Uterus (tissue), 2 donors: ENCODE results near the gene ABHD12B.

ENCODE experiments used
- POLR2A ChIP-seq, 2 donors: fragments of 450-650 bp; IDR thresholded peaks; one replicate each; pipeline ENCODE4 v1.6.1; 2016; ENCODE audit warnings: antibody characterized with exemption in 2 of 2, mild to moderate bottlenecking in 1 of 2, moderate library complexity in 1 of 2
- TF ChIP-seq, protein P1 (sequence below), 4 experiments: fragments of 200-600 bp in 2 of 4; fragments of 450-650 bp in 2 of 4; sonication (generic) in 2 of 4; IDR thresholded peaks; one replicate each; pipeline ENCODE4 v1.5.1; 2016 to 2019; ENCODE audit warnings: antibody characterized with exemption in 4 of 4, mild to moderate bottlenecking in 2 of 4, moderate library complexity in 1 of 4

GRCh38 chr14:50828721-50829488 lies 42.9 kb upstream of the ABHD12B start:
- TF ChIP-seq, protein P1, sequence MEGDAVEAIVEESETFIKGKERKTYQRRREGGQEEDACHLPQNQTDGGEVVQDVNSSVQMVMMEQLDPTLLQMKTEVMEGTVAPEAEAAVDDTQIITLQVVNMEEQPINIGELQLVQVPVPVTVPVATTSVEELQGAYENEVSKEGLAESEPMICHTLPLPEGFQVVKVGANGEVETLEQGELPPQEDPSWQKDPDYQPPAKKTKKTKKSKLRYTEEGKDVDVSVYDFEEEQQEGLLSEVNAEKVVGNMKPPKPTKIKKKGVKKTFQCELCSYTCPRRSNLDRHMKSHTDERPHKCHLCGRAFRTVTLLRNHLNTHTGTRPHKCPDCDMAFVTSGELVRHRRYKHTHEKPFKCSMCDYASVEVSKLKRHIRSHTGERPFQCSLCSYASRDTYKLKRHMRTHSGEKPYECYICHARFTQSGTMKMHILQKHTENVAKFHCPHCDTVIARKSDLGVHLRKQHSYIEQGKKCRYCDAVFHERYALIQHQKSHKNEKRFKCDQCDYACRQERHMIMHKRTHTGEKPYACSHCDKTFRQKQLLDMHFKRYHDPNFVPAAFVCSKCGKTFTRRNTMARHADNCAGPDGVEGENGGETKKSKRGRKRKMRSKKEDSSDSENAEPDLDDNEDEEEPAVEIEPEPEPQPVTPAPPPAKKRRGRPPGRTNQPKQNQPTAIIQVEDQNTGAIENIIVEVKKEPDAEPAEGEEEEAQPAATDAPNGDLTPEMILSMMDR (IDR thresholded peaks at IDR 0.05), result no peak
- no peak for TF ChIP-seq POLR2A (IDR thresholded peaks at IDR 0.05)
